Germinal center (tissue), 1 donor: Measurements from ENCODE around the gene KCNK13.
"Not testable (repeated sequence)": the region's sequence is repeated elsewhere in the genome, so short reads cannot be mapped to it uniquely, and the experiment has no call there.

Source experiments
- DNase-seq: peaks from one replicate; pipeline ENCODE4 v3.0.0; 2012; ENCODE audit warnings: mixed read lengths, low spot score

The KCNK13 gene

DNA sequence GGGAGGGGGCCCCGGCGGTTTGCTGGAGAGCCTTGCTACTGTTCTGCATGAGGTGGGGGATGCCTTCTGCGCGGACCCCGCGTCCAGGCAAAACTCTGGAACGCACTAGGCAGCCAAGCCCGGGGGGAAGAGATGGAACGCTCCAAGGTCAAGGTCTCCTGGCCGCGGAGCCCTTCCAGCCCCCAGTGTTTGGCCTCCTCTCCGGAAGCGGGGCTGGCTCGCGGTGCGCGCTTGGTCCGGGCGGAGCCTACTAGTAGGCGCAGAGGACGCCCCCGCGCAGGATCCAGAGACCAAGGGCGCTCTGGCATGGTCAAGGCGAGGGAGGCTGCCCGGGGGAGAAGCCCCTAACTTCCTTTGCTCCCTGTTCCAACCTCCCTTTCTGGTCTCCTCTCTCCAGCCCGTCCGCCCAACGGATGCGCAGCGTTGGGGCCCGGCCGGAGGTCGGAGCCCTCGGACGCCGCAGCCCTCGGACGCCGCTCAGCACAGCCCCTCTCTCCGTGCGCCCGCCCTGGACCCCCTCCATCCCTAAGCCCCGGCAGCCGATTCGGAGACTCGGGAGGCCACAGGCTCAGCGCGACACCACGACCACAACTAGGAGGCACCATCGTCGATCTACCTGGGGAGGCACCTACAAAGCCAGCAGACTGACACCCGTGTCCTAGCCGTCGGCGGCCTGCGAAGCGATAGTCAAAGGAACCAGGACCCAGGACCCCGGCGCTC lies 669 bp upstream of the KCNK13 start:
- DNase-seq = peak; percentile 6

DNA sequence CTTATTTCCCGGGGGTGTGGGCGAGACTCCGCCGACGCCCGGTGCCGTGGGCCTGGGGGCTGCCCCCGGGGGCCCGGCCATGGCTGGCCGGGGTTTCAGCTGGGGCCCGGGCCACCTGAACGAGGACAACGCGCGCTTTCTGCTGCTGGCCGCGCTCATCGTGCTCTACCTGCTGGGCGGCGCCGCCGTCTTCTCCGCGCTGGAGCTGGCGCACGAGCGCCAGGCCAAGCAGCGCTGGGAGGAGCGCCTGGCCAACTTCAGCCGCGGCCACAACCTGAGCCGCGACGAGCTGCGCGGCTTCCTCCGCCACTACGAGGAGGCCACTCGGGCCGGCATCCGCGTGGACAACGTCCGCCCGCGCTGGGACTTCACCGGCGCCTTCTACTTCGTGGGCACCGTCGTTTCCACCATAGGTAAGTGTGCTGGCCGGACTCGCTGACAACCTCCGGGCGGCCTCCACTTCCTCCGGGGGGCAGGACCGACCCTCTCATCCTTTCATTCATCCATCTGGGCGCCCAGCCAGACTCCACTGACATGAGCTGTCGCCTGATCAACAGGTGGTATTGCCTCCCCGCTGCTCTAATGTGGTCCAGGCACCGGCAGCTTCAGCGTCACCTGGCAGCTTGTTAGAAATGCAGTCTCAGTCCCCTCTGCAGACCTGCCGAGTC lies 467 bp downstream of the KCNK13 start:
- peak; percentile 18 for DNase-seq

GRCh38 chr14:90062822-90063539 lies 1.2 kb downstream of the KCNK13 start:
- DNase-seq = peak; percentile 8

DNA sequence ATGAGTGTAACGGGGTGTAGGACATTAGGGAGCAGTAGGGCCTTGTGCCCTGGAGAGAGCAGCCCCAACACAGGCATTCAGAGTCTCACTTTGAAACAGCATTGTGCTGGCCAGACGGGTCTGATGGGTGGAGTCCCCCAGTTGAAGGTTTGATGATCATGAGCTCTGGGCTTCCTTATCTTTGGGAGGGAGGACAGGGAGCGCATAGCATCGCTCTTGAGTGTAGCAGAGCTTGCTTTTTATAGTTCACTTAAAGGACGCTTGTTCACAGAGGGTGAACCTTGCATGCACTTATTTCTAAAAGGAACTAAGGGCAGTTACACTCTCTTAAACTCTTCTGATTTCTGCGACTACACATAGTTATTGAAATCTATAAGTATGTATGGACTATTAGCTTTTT lies 10.6 kb downstream of the KCNK13 start:
- DNase-seq = no peak

DNA sequence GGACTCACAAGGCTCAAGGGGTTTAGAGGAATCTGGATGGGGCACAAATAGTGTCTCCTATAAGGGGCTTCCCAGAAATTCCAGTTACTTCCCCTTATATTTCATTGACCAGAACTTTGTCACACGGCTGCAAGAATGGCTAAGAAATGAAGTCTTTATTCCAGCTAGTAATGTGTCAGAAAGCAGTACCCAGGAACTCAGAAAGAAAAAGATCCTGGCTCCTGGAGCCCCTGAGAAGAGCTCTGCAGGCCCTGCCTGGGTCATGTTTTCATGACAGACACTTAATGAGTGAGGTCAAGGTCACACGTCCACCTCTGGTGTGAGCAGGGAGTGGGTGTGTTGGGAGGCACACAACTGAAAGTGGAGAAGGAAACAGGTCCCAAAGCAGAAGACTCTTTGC lies 17.8 kb downstream of the KCNK13 start:
- DNase-seq = no peak

GRCh38 chr14:90087433-90087832 lies 25.6 kb downstream of the KCNK13 start:
- peak; percentile 30 for DNase-seq

DNA sequence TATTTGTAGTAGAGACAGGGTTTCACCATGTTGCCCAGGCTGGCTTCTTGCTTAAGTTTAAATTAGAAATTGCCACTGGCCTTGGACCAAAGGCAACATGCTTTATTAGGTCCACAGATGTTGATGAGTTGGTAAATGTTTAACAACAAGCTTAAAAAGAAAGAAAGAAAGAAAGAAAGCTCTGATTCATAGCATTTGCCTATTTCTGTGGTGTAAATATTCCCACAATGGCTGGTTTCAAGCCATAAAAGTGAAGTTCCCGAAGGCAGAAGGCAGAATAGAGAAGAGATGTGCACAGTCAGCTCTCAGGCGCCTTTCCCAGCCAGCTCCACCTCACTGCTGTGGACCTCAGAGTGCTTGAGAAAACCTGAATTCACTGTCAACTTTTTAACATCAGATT lies 26.4 kb downstream of the KCNK13 start:
- no peak for DNase-seq

- not testable (repeated sequence) for DNase-seq
Observed at GRCh38 chr14:90089486-90089885, 27.7 kb downstream of the KCNK13 start.

DNA sequence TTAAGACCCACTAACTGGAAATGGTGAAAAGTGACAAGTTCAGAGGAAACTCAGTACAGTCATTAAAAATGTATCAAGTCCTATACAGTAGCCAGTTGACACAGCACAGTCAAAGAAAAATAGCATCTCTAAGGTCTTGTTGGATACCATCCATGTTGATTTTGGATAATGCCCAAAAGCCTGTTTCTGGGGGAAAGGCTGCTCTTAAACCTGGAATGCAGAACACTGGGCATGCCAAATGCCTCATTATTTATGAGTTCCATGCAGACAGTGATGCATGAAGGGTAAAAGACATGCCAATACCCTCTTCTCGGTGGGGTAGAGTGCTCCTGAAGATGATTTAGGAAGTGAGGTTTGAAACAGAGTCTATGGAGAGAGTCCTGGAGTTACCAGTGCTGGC lies 29.6 kb downstream of the KCNK13 start:
- DNase-seq = no peak

DNA sequence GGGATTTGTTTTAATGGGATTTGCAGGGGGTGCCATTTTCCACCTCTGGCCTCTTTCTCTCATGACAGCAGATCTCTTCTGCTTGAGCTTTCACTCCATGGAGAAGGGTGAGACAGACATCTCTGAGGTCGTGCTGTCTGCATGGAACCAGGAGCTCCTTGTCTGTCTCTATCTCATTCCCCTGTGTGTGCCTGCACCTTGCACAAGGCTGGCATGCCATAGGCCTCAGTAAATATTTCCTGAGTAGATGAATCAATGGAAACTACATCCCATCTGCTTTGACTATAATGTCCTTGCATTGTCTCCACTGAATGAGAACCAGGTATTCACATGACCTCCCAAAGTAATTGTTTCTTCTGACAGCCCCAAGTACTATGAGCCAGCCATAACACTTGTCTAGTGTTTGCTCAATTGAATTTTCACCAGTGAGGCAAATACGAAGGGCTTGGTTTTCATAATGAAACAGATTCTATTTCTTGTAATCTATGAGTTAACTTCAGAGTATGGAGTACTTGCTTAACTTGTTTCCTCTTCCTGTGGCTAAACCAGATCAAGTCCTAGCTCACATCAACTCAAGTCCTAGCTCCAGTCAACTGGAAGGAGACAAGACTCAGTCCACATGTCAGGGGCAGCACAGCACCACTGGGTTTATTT lies 32.3 kb downstream of the KCNK13 start:
- DNase-seq = no peak

GRCh38 chr14:90095096-90095495 lies 33.3 kb downstream of the KCNK13 start:
- no peak for DNase-seq

DNA sequence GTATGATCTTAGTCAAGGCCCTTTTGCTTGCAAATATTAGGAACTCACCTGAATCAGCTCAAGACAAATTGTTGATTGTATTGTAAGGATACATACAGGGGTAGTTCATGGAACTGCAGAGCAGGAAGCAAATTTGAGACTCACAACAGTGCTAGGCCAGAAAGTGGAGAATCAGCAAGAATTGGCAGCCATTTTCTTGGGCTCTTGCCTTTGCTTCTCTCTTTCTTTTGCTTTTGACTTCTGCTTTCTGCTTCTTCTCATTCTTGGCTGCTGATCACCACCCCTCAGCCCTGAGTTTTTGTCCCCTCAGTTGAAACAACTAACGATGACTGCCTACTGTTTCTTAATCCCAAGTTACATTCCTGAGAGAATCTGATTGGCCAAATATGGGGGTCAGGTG lies 34.8 kb downstream of the KCNK13 start:
- DNase-seq = no peak

- DNase-seq = no peak
Observed at GRCh38 chr14:90103808-90104207, 42.0 kb downstream of the KCNK13 start.

GRCh38 chr14:90105756-90106155 lies 44.0 kb downstream of the KCNK13 start:
- no peak for DNase-seq

DNA sequence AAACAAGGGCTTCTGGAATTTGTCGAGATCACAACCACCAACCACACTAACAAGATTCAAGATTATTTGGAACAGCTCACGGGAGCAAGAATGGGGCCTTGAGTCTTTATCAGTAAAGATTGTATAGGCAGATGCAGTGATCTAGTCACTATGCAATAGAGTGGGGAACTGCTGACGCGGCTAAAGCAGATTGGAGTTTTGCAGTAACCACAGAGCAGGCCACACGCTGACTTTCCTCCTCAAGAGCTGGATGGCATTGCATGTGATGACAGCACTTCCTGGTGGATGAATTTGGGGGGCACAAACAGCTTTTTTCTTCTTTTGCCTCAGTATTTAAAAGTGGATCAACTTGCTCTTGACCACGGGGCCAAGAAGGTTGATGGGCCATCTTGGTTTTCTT lies 46.0 kb downstream of the KCNK13 start:
- DNase-seq = no peak

- DNase-seq = peak; percentile 6
Observed at GRCh38 chr14:90109858-90110257, 48.1 kb downstream of the KCNK13 start.

DNA sequence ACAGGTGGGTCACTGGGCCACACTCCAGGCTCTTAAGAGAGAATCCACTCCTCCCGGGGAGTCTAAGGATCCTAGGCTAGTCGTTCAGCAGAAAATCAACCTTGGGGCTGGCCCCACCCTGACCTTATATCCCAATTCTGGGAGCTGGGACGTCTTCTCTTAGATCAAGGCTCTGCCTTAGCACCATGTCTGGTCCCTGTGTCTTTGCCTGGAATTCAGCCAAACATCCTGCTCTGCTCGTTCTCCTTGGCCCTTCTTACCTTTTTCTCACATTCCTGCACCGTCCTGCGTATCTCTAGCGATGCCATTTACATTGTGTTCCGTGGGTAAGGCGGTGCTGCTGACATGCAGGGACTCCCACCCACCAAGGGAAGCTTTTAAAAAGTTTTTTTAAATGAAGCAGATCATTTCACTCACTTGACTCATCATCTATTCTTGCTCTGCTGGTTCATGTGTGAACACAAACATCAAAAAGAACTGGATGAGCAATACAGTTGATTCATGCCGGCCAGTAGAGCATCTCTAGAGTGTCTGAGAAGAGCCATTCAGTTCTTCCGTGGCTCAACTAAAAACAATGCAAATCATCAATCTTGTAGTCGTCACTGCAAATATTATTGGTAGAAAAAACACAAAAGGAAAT lies 50.2 kb downstream of the KCNK13 start:
- no peak for DNase-seq

DNA sequence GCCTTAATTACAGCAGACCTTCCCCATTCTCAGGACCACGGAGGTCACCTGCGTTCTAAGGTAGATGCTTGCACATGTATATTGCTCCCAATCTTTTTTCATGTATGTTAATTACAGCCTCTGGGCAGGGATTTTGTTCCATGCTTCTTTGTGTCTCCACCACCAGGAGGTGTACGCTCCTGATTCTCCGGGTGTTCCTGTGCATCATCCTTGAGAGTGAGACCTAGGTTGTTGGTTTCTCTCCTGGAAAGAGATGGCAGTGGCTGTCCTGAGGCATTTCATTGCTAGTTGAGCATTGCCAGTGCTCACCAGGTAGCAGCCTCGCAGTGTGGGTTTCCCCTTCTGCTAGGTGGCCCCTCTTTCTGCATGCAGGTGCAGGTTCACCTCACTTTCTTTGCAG lies 52.8 kb downstream of the KCNK13 start:
- no peak for DNase-seq

GRCh38 chr14:90115780-90116179 lies 54.0 kb downstream of the KCNK13 start:
- DNase-seq = no peak

DNA sequence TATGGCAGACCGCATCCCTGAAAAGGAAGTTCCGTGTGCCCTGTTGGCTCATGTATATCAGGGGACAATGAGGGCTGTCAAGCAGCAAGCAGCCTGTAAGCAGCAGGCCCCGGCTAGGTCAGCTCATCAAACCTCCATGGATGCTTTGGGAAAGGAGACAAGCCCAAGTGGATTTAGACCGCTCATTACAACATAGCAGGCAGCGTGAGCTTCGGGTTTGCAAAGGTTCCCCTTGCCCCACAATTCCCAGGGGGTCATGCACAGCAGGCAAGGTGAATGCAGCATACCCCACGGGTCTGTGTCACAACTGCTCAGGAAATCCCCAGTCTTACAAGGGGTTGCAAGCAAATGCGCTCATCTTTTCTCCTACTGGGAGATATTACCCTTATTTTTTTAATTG lies 54.6 kb downstream of the KCNK13 start:
- no peak for DNase-seq

DNA sequence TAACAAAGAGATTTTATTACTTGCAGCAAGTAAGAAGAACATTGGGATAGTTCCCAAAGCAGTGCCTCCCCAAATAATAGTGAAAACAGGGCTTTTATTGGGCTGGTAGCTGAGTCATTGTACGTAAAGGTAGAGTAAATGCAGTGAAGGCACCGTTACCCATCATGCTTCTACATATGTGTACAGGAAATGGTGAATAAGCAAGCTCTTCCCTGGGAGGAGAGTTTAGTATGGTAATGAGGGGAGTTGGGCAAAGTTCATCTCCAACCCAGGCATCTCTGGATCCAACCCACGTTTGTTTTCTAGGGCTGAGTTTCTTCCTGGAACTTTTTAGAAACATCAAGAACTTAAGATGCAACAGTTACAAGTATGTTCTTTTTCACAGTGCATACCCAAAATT lies 56.2 kb downstream of the KCNK13 start:
- DNase-seq = no peak

DNA sequence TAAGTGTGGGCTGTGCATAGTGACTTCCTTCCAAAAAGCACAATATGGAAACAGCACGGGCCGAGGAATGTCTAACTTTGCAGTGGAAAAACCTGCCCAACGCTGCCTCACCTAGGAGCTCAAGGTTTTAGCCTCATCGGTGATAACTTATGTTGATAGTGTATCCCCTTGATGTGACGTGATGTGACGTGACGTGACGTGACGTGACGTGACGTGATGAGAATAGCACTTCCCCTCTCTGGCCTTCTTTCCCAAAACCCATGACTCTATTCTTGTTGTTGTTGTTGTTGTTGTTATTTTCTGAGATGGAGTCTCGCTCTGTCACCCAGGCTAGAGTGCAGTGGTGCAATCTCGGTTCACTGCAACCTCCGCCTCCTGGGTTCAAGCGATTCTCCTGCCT lies 64.5 kb downstream of the KCNK13 start:
- no peak for DNase-seq
